ENCODE data around the gene ITGAD.
"Not testable (repeated sequence)": the region's sequence is repeated elsewhere in the genome, so short reads cannot be mapped to it uniquely, and the experiment has no call there.

The ITGAD gene

GRCh38 chr16:31402687-31403086 is 9.6 kb downstream of the ITGAD start:
- DNase-seq (ENCODE audit: insufficient read length, low spot score), result no peak
- FAIRE-seq, result no peak

- no peak for DNase-seq (ENCODE audit: insufficient read length, low spot score)
- no peak for FAIRE-seq
Measured at GRCh38 chr16:31403590-31404352, 10.6 kb downstream of the ITGAD start.

GRCh38 chr16:31404353-31405064 is 11.4 kb downstream of the ITGAD start:
- DNase-seq (ENCODE audit: insufficient read length, low spot score) (peak; percentile 80), FAIRE-seq (peak; percentile 55)

GRCh38 chr16:31407406-31407805 is 14.3 kb downstream of the ITGAD start:
- FAIRE-seq, result no peak

DNA sequence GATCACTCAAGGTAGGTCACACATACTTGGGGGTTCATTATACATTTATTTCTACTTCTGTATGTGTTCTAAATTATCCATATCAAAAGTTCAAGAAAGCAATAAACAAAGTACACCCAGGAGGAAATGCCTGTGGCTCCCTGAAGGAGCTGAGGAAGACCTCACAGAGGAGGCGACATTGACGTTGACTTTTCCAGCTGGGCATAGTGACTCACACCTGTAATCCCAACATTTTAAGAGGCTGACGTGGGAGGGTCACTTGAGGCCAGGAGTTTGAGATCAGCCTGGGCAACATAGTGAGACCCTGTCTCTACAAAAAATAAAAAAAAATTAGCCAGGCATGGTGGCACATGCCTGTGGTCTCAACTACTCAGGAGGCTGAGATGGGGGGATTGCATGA is 16.3 kb downstream of the ITGAD start:
- DNase-seq (ENCODE audit: insufficient read length, low spot score) (peak; percentile 63), FAIRE-seq (no peak)

More at GRCh38 chr16:31407406-31407805, 14.3 kb downstream of the ITGAD start:
- DNase-seq (ENCODE audit: insufficient read length, low spot score), result no peak

DNA sequence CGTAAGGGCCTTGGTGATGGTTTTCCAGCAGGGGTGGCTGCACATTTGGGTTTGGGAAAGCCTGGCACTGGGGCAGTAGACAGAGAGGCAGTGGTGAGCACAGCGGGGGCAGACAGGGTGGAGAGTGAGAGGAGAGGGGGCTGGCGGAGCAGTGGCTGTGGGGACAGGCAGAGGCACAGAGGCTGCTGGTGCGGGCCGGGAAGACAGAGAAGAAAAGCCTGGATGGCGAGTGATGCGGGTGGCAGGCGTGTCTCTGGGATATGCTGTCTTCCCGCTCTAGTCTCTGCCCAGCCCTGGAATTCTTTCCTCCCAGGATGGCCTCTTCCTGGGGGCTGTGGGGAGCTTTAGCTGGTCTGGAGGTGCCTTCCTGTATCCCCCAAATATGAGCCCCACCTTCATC is 16.9 kb downstream of the ITGAD start:
- DNase-seq (ENCODE audit: insufficient read length, low spot score) (no peak), FAIRE-seq (no peak)

- FAIRE-seq, result no peak
- no peak for DNase-seq (ENCODE audit: insufficient read length, low spot score)
Measured at GRCh38 chr16:31411024-31411844, 18.1 kb downstream of the ITGAD start.

- FAIRE-seq (no peak), DNase-seq (ENCODE audit: insufficient read length, low spot score) (no peak)
Measured at GRCh38 chr16:31412750-31413149, 19.6 kb downstream of the ITGAD start.

GRCh38 chr16:31413381-31413780 is 20.2 kb downstream of the ITGAD start:
- no peak for FAIRE-seq
- no peak for DNase-seq (ENCODE audit: insufficient read length, low spot score)

DNA sequence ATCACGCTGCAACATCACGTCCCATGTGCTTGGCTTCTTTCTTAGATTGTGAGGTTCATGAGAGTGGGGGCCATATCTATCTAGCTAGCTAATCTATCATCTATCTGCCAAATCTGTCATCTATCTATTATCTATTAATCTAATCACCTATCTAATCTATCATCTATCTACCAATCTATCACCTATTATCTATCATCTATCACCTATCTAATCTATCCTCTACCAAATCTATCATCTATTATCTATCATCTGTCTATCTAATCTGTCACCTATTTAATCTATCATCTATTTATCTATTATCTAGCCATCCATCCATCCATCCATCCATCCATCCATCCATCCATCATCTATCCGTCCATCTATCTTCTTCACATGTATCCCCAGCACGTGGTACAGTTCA is 20.8 kb downstream of the ITGAD start:
- FAIRE-seq (no peak), DNase-seq (ENCODE audit: insufficient read length, low spot score) (no peak)

DNA sequence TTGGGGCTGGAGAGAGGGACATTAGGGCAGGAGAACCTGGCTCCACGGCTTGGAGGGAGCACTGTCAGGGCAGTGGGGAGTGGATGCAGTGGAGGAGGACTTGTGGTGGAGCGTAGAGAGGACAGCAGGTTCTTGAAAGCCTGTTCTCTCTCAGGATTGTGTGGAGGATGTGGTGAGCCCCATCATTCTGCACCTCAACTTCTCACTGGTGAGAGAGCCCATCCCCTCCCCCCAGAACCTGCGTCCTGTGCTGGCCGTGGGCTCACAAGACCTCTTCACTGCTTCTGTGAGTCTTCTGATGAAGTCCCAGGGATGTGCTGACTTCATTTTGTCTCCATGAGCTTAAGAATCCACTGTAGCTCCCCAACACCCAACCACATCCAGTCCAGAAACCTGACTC is 21.6 kb downstream of the ITGAD start:
- FAIRE-seq (no peak), DNase-seq (ENCODE audit: insufficient read length, low spot score) (no peak)

- DNase-seq (ENCODE audit: insufficient read length, low spot score), result no peak
- FAIRE-seq, result no peak
Measured at GRCh38 chr16:31416371-31416770, 23.2 kb downstream of the ITGAD start.

DNA sequence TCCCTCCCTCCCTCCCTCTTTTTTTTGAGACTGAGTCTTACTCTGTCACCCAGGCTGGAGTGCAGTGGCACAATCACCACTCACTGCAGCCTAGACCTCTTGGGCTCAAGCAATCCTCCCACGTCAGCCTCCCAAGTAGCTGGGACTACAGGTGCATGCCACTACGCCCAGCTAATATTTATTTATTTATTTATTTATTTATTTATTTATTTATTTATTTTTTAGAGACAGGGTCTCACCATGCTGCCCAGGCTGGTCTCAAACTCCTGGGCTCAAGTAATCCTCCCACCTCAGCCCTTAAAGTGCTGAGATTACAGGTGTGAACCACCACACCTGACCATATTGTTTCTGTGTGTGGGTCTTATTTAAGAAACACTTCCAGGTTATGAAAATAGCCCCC is 23.9 kb downstream of the ITGAD start:
- not testable (repeated sequence) for DNase-seq (ENCODE audit: insufficient read length, low spot score); FAIRE-seq

- FAIRE-seq (no peak), DNase-seq (ENCODE audit: insufficient read length, low spot score) (no peak)
Measured at GRCh38 chr16:31417916-31418315, 24.8 kb downstream of the ITGAD start.

- no peak for FAIRE-seq
- no peak for DNase-seq (ENCODE audit: insufficient read length, low spot score)
Measured at GRCh38 chr16:31420037-31420436, 26.9 kb downstream of the ITGAD start.

DNA sequence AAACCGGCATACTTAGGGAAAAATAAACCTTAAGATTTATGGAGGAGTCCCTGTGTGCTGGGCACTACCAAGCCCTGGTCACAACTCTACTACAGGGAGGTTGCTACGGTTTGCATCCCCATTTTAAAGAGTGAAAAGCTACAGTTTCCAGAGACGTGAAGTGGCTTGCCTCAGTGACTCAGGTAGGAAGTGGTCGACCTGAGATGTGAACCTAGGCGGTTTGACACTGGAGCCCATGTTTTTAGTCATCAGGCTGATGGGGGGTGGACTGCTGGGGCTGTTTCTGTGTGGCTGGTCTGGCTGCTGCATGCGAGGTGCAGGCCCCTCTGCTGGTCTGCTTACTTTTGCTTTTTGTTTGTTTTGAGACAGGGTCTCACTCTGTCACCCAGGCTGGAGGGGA is 28.5 kb downstream of the ITGAD start:
- DNase-seq (ENCODE audit: insufficient read length, low spot score) (no peak), FAIRE-seq (no peak)

DNA sequence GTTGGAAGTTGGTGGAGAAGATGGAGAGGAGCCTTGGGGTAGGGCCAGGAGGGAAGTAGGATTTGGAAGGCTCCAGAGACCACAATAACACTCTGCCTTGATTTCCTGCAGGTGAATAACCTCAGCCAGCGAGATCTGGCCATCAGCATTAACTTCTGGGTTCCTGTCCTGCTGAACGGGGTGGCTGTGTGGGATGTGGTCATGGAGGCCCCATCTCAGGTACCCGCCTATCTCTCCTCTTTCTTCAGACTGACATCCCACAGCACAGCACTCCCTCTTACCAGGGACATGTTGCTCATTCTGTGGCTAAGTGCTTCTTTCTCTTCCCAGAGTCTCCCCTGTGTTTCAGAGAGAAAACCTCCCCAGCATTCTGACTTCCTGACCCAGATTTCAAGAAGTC is 30.1 kb downstream of the ITGAD start:
- FAIRE-seq, result no peak
- no peak for DNase-seq (ENCODE audit: insufficient read length, low spot score)

GRCh38 chr16:31423801-31424200 is 30.7 kb downstream of the ITGAD start:
- DNase-seq (ENCODE audit: insufficient read length, low spot score) (no peak), FAIRE-seq (no peak)

DNA sequence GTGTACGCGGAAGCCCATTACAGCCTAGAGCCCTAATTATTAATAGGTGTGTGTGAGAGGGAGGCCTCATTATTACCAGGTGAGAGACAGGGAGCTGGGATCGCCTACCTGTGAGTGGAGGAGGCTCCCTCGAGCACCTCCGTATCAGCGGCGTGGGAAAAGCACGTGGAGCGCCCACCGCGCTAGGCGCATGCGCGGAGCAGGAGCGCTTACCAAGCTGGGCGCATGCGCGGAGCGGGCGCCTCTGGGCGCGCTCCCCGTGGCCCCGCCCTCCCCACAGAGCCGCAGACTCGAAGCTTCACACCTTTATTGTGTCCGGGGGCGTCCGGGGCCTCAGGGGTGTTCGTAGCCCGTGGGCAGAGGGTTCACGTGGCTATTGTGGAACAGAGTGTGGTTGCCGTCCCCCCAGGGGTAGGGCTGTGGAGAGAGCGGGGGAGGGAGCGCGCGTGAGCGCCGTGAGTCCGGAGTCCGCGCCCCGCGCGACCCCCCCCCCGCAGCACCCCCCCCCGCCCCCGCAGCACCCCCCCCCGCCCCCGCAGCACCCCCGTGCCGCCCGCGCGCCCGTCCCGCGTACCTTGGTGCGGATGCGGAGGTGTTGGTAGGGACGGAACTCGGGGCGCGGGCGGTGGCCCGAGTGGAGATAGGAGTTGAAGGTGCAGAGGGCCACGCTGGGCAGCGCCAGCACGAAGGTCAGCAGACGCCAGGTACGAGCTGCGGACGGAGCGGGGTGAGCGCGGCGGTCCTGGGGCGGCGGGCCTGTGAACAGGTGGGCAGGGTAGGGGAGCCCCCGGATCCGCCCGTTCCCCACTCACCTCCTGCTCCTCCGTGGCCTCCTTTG is 34.5 kb downstream of the ITGAD start:
- no peak for DNase-seq (ENCODE audit: insufficient read length, low spot score)
- no peak for FAIRE-seq

GRCh38 chr16:31428279-31428597 is 35.1 kb downstream of the ITGAD start, which contains the start of gene COX6A2:
Gene COX6A2 (minus strand): TSS chr16:31428360. CDS start chr16:31428325, 35 bp downstream.
- DNase-seq (ENCODE audit: insufficient read length, low spot score) (no peak), FAIRE-seq (no peak)

All from HTR-8/SVneo (cell line).